DOHH2 (cell line): ENCODE data around the gene TTC3.

ENCODE experiments used
- CTCF ChIP-seq: fragments of 200-600 bp; sonication (generic); IDR thresholded peaks from one replicate; pipeline ENCODE4 v1.5.1; 2014; ENCODE audit warnings: antibody characterized with exemption, mild to moderate bottlenecking, low read depth, low read length; ENCODE audit not compliant: poor library complexity, severe bottlenecking
- EZH2phosphoT487 ChIP-seq: fragments of 200-600 bp; sonication (generic); IDR thresholded peaks from 2 replicates; pipeline ENCODE4 v1.6.1; 2017; ENCODE audit warnings: borderline replicate concordance, mild to moderate bottlenecking, antibody characterized with exemption, low read length, moderate library complexity, mixed read lengths

GRCh38 chr21:37220433-37220980 lies 147.5 kb downstream of the TTC3 start:
- TF ChIP-seq CTCF = no peak
- no peak for TF ChIP-seq EZH2phosphoT487
